HFFc6 (cell line): ENCODE results near the gene SORBS2. TPM values are rescaled to one million over a fixed set of nuclear protein-coding genes. Genes with fewer than 3 reads are reported as not detected.

Experiments
- DNase-seq: peaks from one replicate; pipeline ENCODE4 v3.0.0-alpha.2; 2018
- H3K27ac Mint-ChIP-seq: 2 replicates; pipeline ENCODE4 v1.8.0; 2020; ENCODE audit warnings: mild to moderate bottlenecking, mixed read lengths
- H3K27me3 Mint-ChIP-seq: 2 replicates; pipeline ENCODE4 v1.8.0; 2021; ENCODE audit warnings: mild to moderate bottlenecking, moderate library complexity, mixed read lengths; ENCODE audit not compliant: insufficient read depth
- H3K36me3 Mint-ChIP-seq: 2 replicates; pipeline ENCODE4 v1.8.0; 2021; ENCODE audit warnings: low read depth, mixed read lengths
- H3K4me1 Mint-ChIP-seq: 2 replicates; pipeline ENCODE4 v1.8.0; 2020; ENCODE audit warnings: low read depth, mixed read lengths
- H3K4me3 Mint-ChIP-seq: 2 replicates; pipeline ENCODE4 v1.8.0; 2020; ENCODE audit warnings: mild to moderate bottlenecking, moderate library complexity, mixed read lengths
- H3K9me3 Mint-ChIP-seq: 2 replicates; pipeline ENCODE4 v1.8.0; 2020; ENCODE audit warnings: mild to moderate bottlenecking, mixed read lengths
- total RNA-seq, 6 experiments: library from RNA; stranded (reverse); fragmentation: NEBNext Ultra II Directional; extraction: Animal tissue kit (Norgen Biotek cat#: 25700); gene quantifications; 2 replicates in 1 of 6; 3 replicates in 5 of 6; pipeline ENCODE4 v1.2.3, GENCODE V29; 2021
- TF ChIP-seq, protein P1 (sequence below): fragments of 200-600 bp; sonication (generic); IDR thresholded peaks from 2 replicates; pipeline ENCODE4 v1.5.0; 2021; ENCODE audit warnings: antibody characterized with exemption, mild to moderate bottlenecking

Gene SORBS2
- total RNA-seq, 6 experiments from 2014 or later, result 0.48 to 3.6 (median 0.72) TPM

DNA sequence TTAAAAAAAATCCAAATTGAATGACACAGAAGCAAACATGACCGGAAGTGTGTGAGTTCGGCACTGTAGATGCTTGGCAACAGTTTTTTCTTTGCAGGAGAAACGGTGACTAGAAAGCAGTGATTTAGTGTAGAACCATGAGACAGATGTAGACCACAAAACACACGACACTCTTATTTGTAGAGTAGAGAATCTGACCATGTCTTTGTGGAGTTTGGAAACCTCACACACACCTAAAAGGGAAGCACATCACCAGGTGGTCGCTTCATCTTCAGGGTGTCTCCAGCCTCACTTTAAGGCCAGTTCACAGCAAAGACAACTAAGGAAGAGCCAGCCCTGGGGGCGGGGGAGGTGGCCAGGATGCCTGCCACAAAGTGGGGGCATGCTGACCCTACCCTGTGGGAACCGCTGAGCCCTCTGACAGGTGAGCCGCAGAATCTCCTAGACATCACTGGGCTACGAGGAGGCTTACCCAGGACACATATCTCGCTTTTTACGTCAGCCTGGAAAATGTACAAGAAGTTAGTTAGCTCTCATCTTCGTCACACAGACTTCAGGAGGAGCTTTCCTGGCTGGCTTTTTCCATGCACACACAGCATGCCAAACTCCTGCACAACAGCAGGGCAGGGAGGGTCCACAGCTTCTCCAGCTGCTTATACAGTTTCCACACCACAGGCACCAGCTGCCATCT lies 212.3 kb downstream of the SORBS2 start:
- Mint-ChIP-seq H3K27ac (no peak overlapping the region), H3K36me3 (no peaks in the 10 kb centered on the region)
- no peak for DNase-seq

GRCh38 chr4:185598846-185599552 lies 213.0 kb downstream of the SORBS2 start:
- Mint-ChIP-seq H3K36me3 (no peaks in the 10 kb centered on the region), H3K27me3 (peaks cover 11% of the 10 kb centered on the region), H3K27ac (no peak overlapping the region), H3K4me1 (no peaks in the 10 kb centered on the region), H3K9me3 (no peaks in the 10 kb centered on the region), H3K4me3 (no peak overlapping the region)
- DNase-seq, result no peak
- TF ChIP-seq, protein P1, sequence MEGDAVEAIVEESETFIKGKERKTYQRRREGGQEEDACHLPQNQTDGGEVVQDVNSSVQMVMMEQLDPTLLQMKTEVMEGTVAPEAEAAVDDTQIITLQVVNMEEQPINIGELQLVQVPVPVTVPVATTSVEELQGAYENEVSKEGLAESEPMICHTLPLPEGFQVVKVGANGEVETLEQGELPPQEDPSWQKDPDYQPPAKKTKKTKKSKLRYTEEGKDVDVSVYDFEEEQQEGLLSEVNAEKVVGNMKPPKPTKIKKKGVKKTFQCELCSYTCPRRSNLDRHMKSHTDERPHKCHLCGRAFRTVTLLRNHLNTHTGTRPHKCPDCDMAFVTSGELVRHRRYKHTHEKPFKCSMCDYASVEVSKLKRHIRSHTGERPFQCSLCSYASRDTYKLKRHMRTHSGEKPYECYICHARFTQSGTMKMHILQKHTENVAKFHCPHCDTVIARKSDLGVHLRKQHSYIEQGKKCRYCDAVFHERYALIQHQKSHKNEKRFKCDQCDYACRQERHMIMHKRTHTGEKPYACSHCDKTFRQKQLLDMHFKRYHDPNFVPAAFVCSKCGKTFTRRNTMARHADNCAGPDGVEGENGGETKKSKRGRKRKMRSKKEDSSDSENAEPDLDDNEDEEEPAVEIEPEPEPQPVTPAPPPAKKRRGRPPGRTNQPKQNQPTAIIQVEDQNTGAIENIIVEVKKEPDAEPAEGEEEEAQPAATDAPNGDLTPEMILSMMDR, result no peak

More for the DNA sequence above, 212.3 kb downstream of the SORBS2 start:
- TF ChIP-seq, protein P1, result no peak
- peaks cover 15% of the 10 kb centered on the region for H3K27me3 Mint-ChIP-seq
- H3K9me3 Mint-ChIP-seq, result no peaks in the 10 kb centered on the region
- H3K4me1 Mint-ChIP-seq, result no peaks in the 10 kb centered on the region
- H3K4me3 Mint-ChIP-seq, result no peak overlapping the region

- DNase-seq, result peak; percentile 59
- peaks cover 11% of the 10 kb centered on the region for H3K27me3 Mint-ChIP-seq
- no peaks in the 10 kb centered on the region for H3K4me1 Mint-ChIP-seq
- no peaks in the 10 kb centered on the region for H3K9me3 Mint-ChIP-seq
- no peak overlapping the region for H3K4me3 Mint-ChIP-seq
- no peaks in the 10 kb centered on the region for H3K36me3 Mint-ChIP-seq
- TF ChIP-seq, protein P1, result peak; percentile 100
- H3K27ac Mint-ChIP-seq, result no peak overlapping the region
Observed at GRCh38 chr4:185597532-185598188, 214.3 kb downstream of the SORBS2 start.

GRCh38 chr4:185592845-185593488 lies 219.0 kb downstream of the SORBS2 start:
- no peaks in the 10 kb centered on the region for H3K36me3 Mint-ChIP-seq
- no peaks in the 10 kb centered on the region for H3K9me3 Mint-ChIP-seq
- peaks cover 10% of the 10 kb centered on the region for H3K4me1 Mint-ChIP-seq
- no peak overlapping the region for H3K27ac Mint-ChIP-seq
- TF ChIP-seq, protein P1, result no peak
- DNase-seq, result no peak
- no peak overlapping the region for H3K4me3 Mint-ChIP-seq
- H3K27me3 Mint-ChIP-seq, result peaks cover 6% of the 10 kb centered on the region

DNA sequence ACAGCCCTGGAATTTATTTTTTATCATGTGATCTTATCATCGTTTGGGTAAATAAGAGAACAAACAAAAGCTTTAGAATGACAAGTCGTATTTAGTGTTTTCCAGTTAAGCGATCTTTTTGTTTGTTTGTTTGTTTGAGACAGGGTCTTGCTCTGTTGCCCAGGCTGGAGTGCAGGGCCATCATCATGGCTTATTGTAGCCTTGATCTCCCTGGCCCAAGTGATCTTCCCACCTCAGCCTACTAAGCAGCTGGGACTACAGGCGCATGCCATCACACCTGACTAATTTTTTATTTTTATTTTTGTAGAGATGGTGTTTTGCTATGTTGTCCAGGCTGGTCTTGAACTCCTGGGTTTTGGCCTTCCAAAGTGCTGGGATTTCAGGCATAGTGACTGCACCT lies 219.6 kb downstream of the SORBS2 start:
- TF ChIP-seq, protein P1, result no peak
- Mint-ChIP-seq H3K9me3 (no peaks in the 10 kb centered on the region), H3K36me3 (no peaks in the 10 kb centered on the region), H3K27ac (no peak overlapping the region), H3K4me3 (no peak overlapping the region), H3K4me1 (peaks cover 15% of the 10 kb centered on the region), H3K27me3 (peaks cover 10% of the 10 kb centered on the region)
- no peak for DNase-seq
